ENCODE results near the gene DEGS1. TPM values are rescaled to one million over a fixed set of nuclear protein-coding genes. Genes with fewer than 3 reads are reported as not detected.
"Not testable (repeated sequence)": the region's sequence is repeated elsewhere in the genome, so short reads cannot be mapped to it uniquely, and the experiment has no call there.

Gene DEGS1
- total RNA-seq, 6 experiments from 2014 or later = 17.9 to 43.5 (median 29.0) TPM

- Histone ChIP-seq H3K4me1 (peaks cover 0 to 29% (median 11%) of the 10 kb centered on the region in 4 donors), H3K4me3 (no peak overlapping the region), H3K36me3 (no peaks in the 10 kb centered on the region), H3K9me3 (no peaks in the 10 kb centered on the region), H3K27me3 (no peaks in the 10 kb centered on the region), H3K27ac (peak overlapping the region in 1 of 3 donors; percentile 21)
- intact Hi-C loops (cut with DNase I) = no loop called here
- DNase-seq = peak; percentile 62 to 78 (median 70)
- WGBS (ENCODE audit: insufficient coverage, low coverage, low lambda C conversion rate, missing lambda C conversion rate) = 49% methylated on average over 3 of the region's 8 CpGs
- ATAC-seq = peak; percentile 60 to 68 (median 66)
- TF ChIP-seq POLR2A (IDR thresholded peaks at IDR 0.05) = no peak
- no peak for TF ChIP-seq CTCF (IDR thresholded peaks at IDR 0.05)
These were observed 20.4 kb downstream of the DEGS1 start for GRCh38 chr1:224203243-224204016.

- Histone ChIP-seq H3K9me3 (no peaks in the 10 kb centered on the region), H3K27ac (peak overlapping the region in 2 of 3 donors; percentile 39 to 48), H3K27me3 (no peaks in the 10 kb centered on the region), H3K4me1 (peaks cover 0 to 32% (median 11%) of the 10 kb centered on the region in 4 donors), H3K4me3 (no peak overlapping the region), H3K36me3 (no peaks in the 10 kb centered on the region)
- ATAC-seq (peak; percentile 14 to 42 (median 26)), DNase-seq (no peak)
- TF ChIP-seq POLR2A (IDR thresholded peaks at IDR 0.05) (no peak), CTCF (IDR thresholded peaks at IDR 0.05) (no peak)
- WGBS (ENCODE audit: insufficient coverage, low coverage, low lambda C conversion rate, missing lambda C conversion rate) = 8% methylated on average over 4 of the region's 4 CpGs
- intact Hi-C loops (cut with DNase I) = no loop called here
These were observed 22.4 kb downstream of the DEGS1 start for GRCh38 chr1:224205438-224205840.

GRCh38 chr1:224205931-224206538 lies 23.0 kb downstream of the DEGS1 start:
- Histone ChIP-seq H3K4me1 (peaks cover 0 to 38% (median 11%) of the 10 kb centered on the region in 4 donors), H3K27ac (peak overlapping the region in 2 of 3 donors; percentile 39 to 48)
- H3K9me3 ChIP-seq; intact Hi-C loops (cut with DNase I); H3K36me3 ChIP-seq; H3K27me3 ChIP-seq; H3K4me3 ChIP-seq; DNase-seq: not testable (repeated sequence)
- 56% methylated on average over 6 of the region's 10 CpGs for WGBS (ENCODE audit: insufficient coverage, low coverage, low lambda C conversion rate, missing lambda C conversion rate)
- peak; percentile 45 to 66 (median 59) for ATAC-seq

GRCh38 chr1:224211206-224211962 lies 28.3 kb downstream of the DEGS1 start:
- no peak for TF ChIP-seq POLR2A (IDR thresholded peaks at IDR 0.05)
- no peak for TF ChIP-seq CTCF (IDR thresholded peaks at IDR 0.05)
- intact Hi-C loops (cut with DNase I) = no loop called here
- Histone ChIP-seq H3K36me3 (no peaks in the 10 kb centered on the region), H3K4me1 (peaks cover 0 to 35% (median 4%) of the 10 kb centered on the region in 4 donors), H3K9me3 (no peaks in the 10 kb centered on the region), H3K27ac (peak overlapping the region in 2 of 3 donors; percentile 2 to 4), H3K27me3 (no peaks in the 10 kb centered on the region), H3K4me3 (no peak overlapping the region)
- 21% methylated on average over 4 of the region's 4 CpGs for WGBS (ENCODE audit: insufficient coverage, low coverage, low lambda C conversion rate, missing lambda C conversion rate)
- ATAC-seq (peak; percentile 53 to 71 (median 56)), DNase-seq (peak in 1 of 3 donors; percentile 57)
